ENCODE results near the gene TIFAB.

- TF ChIP-seq POLR2AphosphoS5 (IDR thresholded peaks at IDR 0.05; ENCODE audit: low read depth, low read length) = no peak
- no peak for TF ChIP-seq POLR2A (IDR thresholded peaks at IDR 0.05; ENCODE audit: low read depth, low read length)
- TF ChIP-seq TAF1 (IDR thresholded peaks at IDR 0.05; ENCODE audit: borderline replicate concordance, low read depth, low read length) = no peak
Observed at GRCh38 chr5:135444881-135445280, 7.3 kb downstream of the TIFAB start.

Data from GM12892 (cell line).